ENCODE results near the gene ARMH2. TPM values are rescaled to one million over a fixed set of nuclear protein-coding genes. Genes with fewer than 3 reads are reported as not detected.

Gene ARMH2
- total RNA-seq, 1 experiment from 2014 or later, result not detected

- no peak overlapping the region for H2AK5ac ChIP-seq (ENCODE audit: insufficient read length, low read length)
- no peak overlapping the region for H3K14ac ChIP-seq (ENCODE audit: insufficient read depth, low read length)
- TF ChIP-seq CTCF (conservative IDR thresholded peaks at IDR 0.05), result no peak
- H2BK5ac ChIP-seq (ENCODE audit: insufficient read length, low read length), result no peak overlapping the region
- no peak for DNase-seq
- no peaks in the 10 kb centered on the region for H3K27me3 ChIP-seq (ENCODE audit: insufficient read depth, low read length)
- H3K9ac ChIP-seq (ENCODE audit: extremely low read depth, insufficient read length, low read length), result no peak overlapping the region
- H2BK20ac ChIP-seq (ENCODE audit: low read depth, low read length, poor library complexity, severe bottlenecking), result no peak overlapping the region
- H3K27ac ChIP-seq (ENCODE audit: insufficient read length, low read depth, low read length), result no peak overlapping the region
- no peak overlapping the region for H2BK12ac ChIP-seq (ENCODE audit: insufficient read length, low read depth, low read length)
- H2BK120ac ChIP-seq (ENCODE audit: low read depth, low read length, poor library complexity, severe bottlenecking), result no peak overlapping the region
- Mint-ChIP-seq H3K9me3 (no peaks in the 10 kb centered on the region), H3K4me3 (no peak overlapping the region), H3K36me3 (ENCODE audit: insufficient read depth in 1 of 3, low read depth in 3 of 3) (peaks cover 14 to 22% (median 21%) of the 10 kb centered on the region in 3 experiments; a peak in 5 of 7 replicates), H3K4me1 (peaks cover 7 to 8% of the 10 kb centered on the region in 2 experiments; a peak in 3 of 4 replicates), H3K27ac (no peak overlapping the region), H3K27me3 (ENCODE audit: low read depth) (no peaks in the 10 kb centered on the region)
- no CpG with 5 or more reads among the region's 6 CpGs for WGBS (ENCODE audit: extremely low coverage, insufficient read length, low lambda C conversion rate)
- H4K8ac ChIP-seq (replicated peaks; ENCODE audit: insufficient read length, low read depth, low read length), result no peak overlapping the region
- H4K91ac ChIP-seq (ENCODE audit: insufficient read length, low read depth, low read length), result no peak overlapping the region
- H3K9me3 ChIP-seq (ENCODE audit: control insufficient read depth, low read depth, low read length), result no peaks in the 10 kb centered on the region
- H3K4ac ChIP-seq (ENCODE audit: low read depth, low read length), result no peak overlapping the region
- no peak overlapping the region for H3K23ac ChIP-seq (ENCODE audit: insufficient read length, low read depth, low read length)
- no peak overlapping the region for H2BK15ac ChIP-seq (ENCODE audit: low read depth, low read length)
- no peak overlapping the region for H3T11ph ChIP-seq (ENCODE audit: low read length)
- no peaks in the 10 kb centered on the region for H3K79me2 ChIP-seq (ENCODE audit: insufficient read depth, low read length)
- no peaks in the 10 kb centered on the region for H3K4me1 ChIP-seq (ENCODE audit: insufficient read depth, low read length)
- H3K79me1 ChIP-seq (ENCODE audit: insufficient read depth, low read depth, low read length, poor library complexity, severe bottlenecking), result no peaks in the 10 kb centered on the region
- no peak overlapping the region for H3K56ac ChIP-seq (ENCODE audit: insufficient read length, low read depth, low read length)
- H3K18ac ChIP-seq (ENCODE audit: insufficient read length, low read depth, low read length), result no peak overlapping the region
- no peaks in the 10 kb centered on the region for H4K20me1 ChIP-seq (ENCODE audit: control insufficient read depth, insufficient read depth, insufficient read length)
- no peaks in the 10 kb centered on the region for H3K23me2 ChIP-seq (ENCODE audit: insufficient read length, low read depth, low read length, poor library complexity, severe bottlenecking)
- H2AFZ ChIP-seq (ENCODE audit: low read length), result no peak overlapping the region
- H3K4me2 ChIP-seq (ENCODE audit: insufficient read depth, insufficient read length, low read length), result no peak overlapping the region
- H4K5ac ChIP-seq (ENCODE audit: insufficient read length, low read depth, low read length), result no peak overlapping the region
Observed at GRCh38 chr6:24844903-24845302, 46.2 kb upstream of the ARMH2 start.
